RWPE2 (cell line): ENCODE data around the gene WLS.

Experiments
- ATAC-seq: fragments of 200-7000 bp; cut with Tn5 transposase; 3 replicates; pipeline ENCODE4 v1.9.1; 2021; ENCODE audit warnings: low read depth
- DNase-seq: peaks from one replicate; pipeline ENCODE4 v3.0.0-alpha.2; 2020; ENCODE audit warnings: low spot score
- H3K27ac ChIP-seq: fragments of 450-650 bp; 2 replicates; pipeline ENCODE4 v1.5.1; 2017; ENCODE audit warnings: mild to moderate bottlenecking; ENCODE audit not compliant: poor library complexity, severe bottlenecking
- H3K27me3 ChIP-seq: fragments of 250-450 bp; sonication (Bioruptor Pico); 2 replicates; pipeline ENCODE4 v1.5.1; 2021; ENCODE audit warnings: mild to moderate bottlenecking, moderate library complexity; ENCODE audit not compliant: insufficient read depth, poor library complexity, severe bottlenecking
- H3K36me3 ChIP-seq: fragments of 250-450 bp; sonication (Bioruptor Pico); 2 replicates; pipeline ENCODE4 v1.5.1; 2020; ENCODE audit warnings: low read depth, mild to moderate bottlenecking, moderate library complexity
- H3K4me1 ChIP-seq: fragments of 250-450 bp; sonication (Bioruptor Pico); 2 replicates; pipeline ENCODE4 v1.5.1; 2021; ENCODE audit warnings: mild to moderate bottlenecking, moderate library complexity; ENCODE audit not compliant: insufficient read depth, poor library complexity, severe bottlenecking
- H3K4me3 ChIP-seq: fragments of 250-450 bp; sonication (Bioruptor Pico); 2 replicates; pipeline ENCODE4 v1.5.1; 2021; ENCODE audit warnings: mild to moderate bottlenecking, moderate library complexity; ENCODE audit not compliant: severe bottlenecking
- H3K9me3 ChIP-seq: fragments of 250-450 bp; sonication (Bioruptor Pico); 2 replicates; pipeline ENCODE4 v1.5.1; 2021; ENCODE audit warnings: mild to moderate bottlenecking, moderate library complexity; ENCODE audit not compliant: severe bottlenecking
- CTCF ChIP-seq: fragments of 450-650 bp; IDR thresholded peaks from one replicate; pipeline ENCODE4 v1.5.1; 2017; ENCODE audit warnings: mild to moderate bottlenecking, moderate library complexity; ENCODE audit not compliant: poor library complexity, severe bottlenecking

Gene WLS

GRCh38 chr1:68221001-68221979 lies 11.0 kb downstream of the WLS start:
- Histone ChIP-seq H3K36me3 (peaks cover under 1% of the 10 kb centered on the region; the same call in 1 of the 2 replicates), H3K4me1 (peaks cover 53% of the 10 kb centered on the region), H3K27ac (peak overlapping the region; percentile 91), H3K27me3 (no peaks in the 10 kb centered on the region), H3K9me3 (no peaks in the 10 kb centered on the region), H3K4me3 (no peak overlapping the region)
- no peak for TF ChIP-seq CTCF
- ATAC-seq (peak; percentile 54), DNase-seq (no peak)

GRCh38 chr1:68220420-68220819 lies 11.9 kb downstream of the WLS start:
- Histone ChIP-seq H3K36me3 (no peaks in the 10 kb centered on the region), H3K9me3 (no peaks in the 10 kb centered on the region), H3K4me3 (no peak overlapping the region), H3K4me1 (peaks cover 44% of the 10 kb centered on the region), H3K27me3 (no peaks in the 10 kb centered on the region), H3K27ac (peak overlapping the region; percentile 91)
- DNase-seq, result no peak
- no peak for TF ChIP-seq CTCF
- no peak for ATAC-seq

GRCh38 chr1:68218490-68218889 lies 13.8 kb downstream of the WLS start:
- H3K27me3 ChIP-seq, result no peaks in the 10 kb centered on the region
- H3K9me3 ChIP-seq, result no peaks in the 10 kb centered on the region
- DNase-seq, result peak; percentile 67
- H3K4me1 ChIP-seq, result peaks cover 57% of the 10 kb centered on the region
- peak overlapping the region; percentile 38 for H3K27ac ChIP-seq
- no peak overlapping the region for H3K4me3 ChIP-seq
- ATAC-seq, result peak; percentile 44
- no peak for TF ChIP-seq CTCF
- H3K36me3 ChIP-seq, result no peaks in the 10 kb centered on the region

- H3K27ac ChIP-seq, result peak overlapping the region; percentile 38
- peaks cover 57% of the 10 kb centered on the region for H3K4me1 ChIP-seq
- no peak overlapping the region for H3K4me3 ChIP-seq
- no peaks in the 10 kb centered on the region for H3K27me3 ChIP-seq
- no peaks in the 10 kb centered on the region for H3K9me3 ChIP-seq
- TF ChIP-seq CTCF, result no peak
- DNase-seq, result no peak
- no peaks in the 10 kb centered on the region for H3K36me3 ChIP-seq
- no peak for ATAC-seq
Observed at GRCh38 chr1:68217618-68218017, 14.7 kb downstream of the WLS start.

- Histone ChIP-seq H3K27ac (no peak overlapping the region), H3K27me3 (no peaks in the 10 kb centered on the region), H3K36me3 (no peaks in the 10 kb centered on the region), H3K4me3 (no peak overlapping the region), H3K9me3 (no peaks in the 10 kb centered on the region), H3K4me1 (peaks cover 52% of the 10 kb centered on the region)
- no peak for ATAC-seq
- DNase-seq, result no peak
- no peak for TF ChIP-seq CTCF
Observed at GRCh38 chr1:68217060-68217554, 15.2 kb downstream of the WLS start.
